Measurements from ENCODE around the gene YBX3.

DNA sequence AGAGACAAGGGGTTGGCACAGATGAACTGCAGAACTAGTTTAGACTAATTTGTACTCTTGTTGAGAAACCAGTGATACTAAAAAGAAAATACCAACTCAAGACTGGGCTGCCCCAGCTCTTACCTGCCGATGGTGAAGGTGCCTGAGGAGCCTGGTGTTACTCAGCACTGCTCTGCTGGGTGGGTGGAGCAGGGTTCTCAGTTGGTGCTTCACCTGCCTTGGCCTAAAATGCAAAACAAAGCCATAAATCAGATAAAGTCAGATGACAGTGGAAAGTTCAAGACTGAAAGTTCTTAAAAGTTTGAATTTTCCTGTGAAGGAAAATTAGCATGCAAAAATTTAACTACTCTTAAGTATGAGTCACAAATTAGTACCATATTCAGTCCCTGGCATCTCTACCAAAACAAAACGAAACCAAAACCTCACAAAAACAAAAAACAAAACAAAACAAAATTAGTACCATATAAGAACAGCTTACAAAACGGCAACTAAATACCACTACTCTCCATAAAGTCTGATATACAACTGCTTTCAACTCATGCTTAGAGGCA, 21.9 kb downstream of the YBX3 start:
- TF ChIP-seq, protein P1, sequence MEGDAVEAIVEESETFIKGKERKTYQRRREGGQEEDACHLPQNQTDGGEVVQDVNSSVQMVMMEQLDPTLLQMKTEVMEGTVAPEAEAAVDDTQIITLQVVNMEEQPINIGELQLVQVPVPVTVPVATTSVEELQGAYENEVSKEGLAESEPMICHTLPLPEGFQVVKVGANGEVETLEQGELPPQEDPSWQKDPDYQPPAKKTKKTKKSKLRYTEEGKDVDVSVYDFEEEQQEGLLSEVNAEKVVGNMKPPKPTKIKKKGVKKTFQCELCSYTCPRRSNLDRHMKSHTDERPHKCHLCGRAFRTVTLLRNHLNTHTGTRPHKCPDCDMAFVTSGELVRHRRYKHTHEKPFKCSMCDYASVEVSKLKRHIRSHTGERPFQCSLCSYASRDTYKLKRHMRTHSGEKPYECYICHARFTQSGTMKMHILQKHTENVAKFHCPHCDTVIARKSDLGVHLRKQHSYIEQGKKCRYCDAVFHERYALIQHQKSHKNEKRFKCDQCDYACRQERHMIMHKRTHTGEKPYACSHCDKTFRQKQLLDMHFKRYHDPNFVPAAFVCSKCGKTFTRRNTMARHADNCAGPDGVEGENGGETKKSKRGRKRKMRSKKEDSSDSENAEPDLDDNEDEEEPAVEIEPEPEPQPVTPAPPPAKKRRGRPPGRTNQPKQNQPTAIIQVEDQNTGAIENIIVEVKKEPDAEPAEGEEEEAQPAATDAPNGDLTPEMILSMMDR (IDR thresholded peaks at IDR 0.05; ENCODE audit: low read depth, low read length, poor library complexity, severe bottlenecking) = no peak
- no peak for TF ChIP-seq EZH2phosphoT487 (IDR thresholded peaks at IDR 0.05; ENCODE audit: borderline replicate concordance, low read length)

Measured in DOHH2 (cell line).